ENCODE measurements around the gene KRTAP10-12. TPM values are rescaled to one million over a fixed set of nuclear protein-coding genes. Genes with fewer than 3 reads are reported as not detected.
A peak's percentile ranks its signal among the peaks of the same experiment; 100 is the strongest.

Gene KRTAP10-12
- total RNA-seq, 1 donor from 2014 or later, result not detected

DNA sequence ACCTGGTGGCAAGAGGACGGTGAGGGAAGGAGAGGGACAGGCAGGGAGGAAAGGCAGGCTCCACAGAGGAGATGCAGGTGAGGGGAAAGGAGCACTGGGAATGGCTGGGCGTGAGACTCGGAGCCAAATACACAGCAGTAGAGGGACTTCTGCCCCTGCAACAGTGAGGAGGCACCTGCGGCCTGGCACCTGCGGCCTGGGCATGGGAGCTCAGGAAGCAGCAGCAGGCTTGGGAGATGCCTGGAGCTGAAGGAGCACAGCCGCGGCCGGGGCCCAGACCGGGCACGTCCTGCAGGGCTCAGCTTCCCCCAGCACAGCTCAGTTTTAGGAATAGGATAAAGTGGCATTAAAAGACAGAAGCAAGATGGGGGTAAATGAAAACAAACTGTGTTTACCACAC is 35.3 kb downstream of the KRTAP10-12 start:
- H3K4me1 Mint-ChIP-seq (ENCODE audit: unreplicated experiment), result peaks cover 7% of the 10 kb centered on the region
- H3K27me3 Mint-ChIP-seq, result peaks cover 23% of the 10 kb centered on the region
- no peaks in the 10 kb centered on the region for H3K9me3 Mint-ChIP-seq
- no peak overlapping the region for H3K4me3 Mint-ChIP-seq
- no peak overlapping the region for H3K27ac Mint-ChIP-seq
- H3K36me3 Mint-ChIP-seq, result no peaks in the 10 kb centered on the region
- TF ChIP-seq CTCF (conservative IDR thresholded peaks at IDR 0.05), result no peak
- DNase-seq (ENCODE audit: extremely low spot score, unreplicated experiment), result peak; percentile 47

GRCh38 chr21:44732956-44733355 is 36.0 kb downstream of the KRTAP10-12 start:
- no peaks in the 10 kb centered on the region for H3K36me3 Mint-ChIP-seq
- TF ChIP-seq CTCF (conservative IDR thresholded peaks at IDR 0.05), result no peak
- H3K27me3 Mint-ChIP-seq, result peaks cover 23% of the 10 kb centered on the region
- peak; percentile 58 for DNase-seq (ENCODE audit: extremely low spot score, unreplicated experiment)
- H3K4me1 Mint-ChIP-seq (ENCODE audit: unreplicated experiment), result peaks cover 12% of the 10 kb centered on the region
- no peaks in the 10 kb centered on the region for H3K9me3 Mint-ChIP-seq
- no peak overlapping the region for H3K4me3 Mint-ChIP-seq
- no peak overlapping the region for H3K27ac Mint-ChIP-seq

- Mint-ChIP-seq H3K9me3 (no peaks in the 10 kb centered on the region), H3K36me3 (no peaks in the 10 kb centered on the region), H3K4me1 (ENCODE audit: unreplicated experiment) (peaks cover 12% of the 10 kb centered on the region), H3K27me3 (peaks cover 21% of the 10 kb centered on the region), H3K27ac (no peak overlapping the region), H3K4me3 (no peak overlapping the region)
- DNase-seq (ENCODE audit: extremely low spot score, unreplicated experiment), result peak; percentile 62
- TF ChIP-seq CTCF (conservative IDR thresholded peaks at IDR 0.05), result no peak
Observed at GRCh38 chr21:44734026-44734745, 37.2 kb downstream of the KRTAP10-12 start.

- Mint-ChIP-seq H3K36me3 (no peaks in the 10 kb centered on the region), H3K27me3 (peaks cover 22% of the 10 kb centered on the region), H3K4me1 (ENCODE audit: unreplicated experiment) (peaks cover 13% of the 10 kb centered on the region), H3K9me3 (no peaks in the 10 kb centered on the region), H3K27ac (no peak overlapping the region), H3K4me3 (no peak overlapping the region)
- no peak for TF ChIP-seq CTCF (conservative IDR thresholded peaks at IDR 0.05)
- DNase-seq (ENCODE audit: extremely low spot score, unreplicated experiment), result peak; percentile 55
Observed at GRCh38 chr21:44734841-44735240, 37.9 kb downstream of the KRTAP10-12 start.

DNA sequence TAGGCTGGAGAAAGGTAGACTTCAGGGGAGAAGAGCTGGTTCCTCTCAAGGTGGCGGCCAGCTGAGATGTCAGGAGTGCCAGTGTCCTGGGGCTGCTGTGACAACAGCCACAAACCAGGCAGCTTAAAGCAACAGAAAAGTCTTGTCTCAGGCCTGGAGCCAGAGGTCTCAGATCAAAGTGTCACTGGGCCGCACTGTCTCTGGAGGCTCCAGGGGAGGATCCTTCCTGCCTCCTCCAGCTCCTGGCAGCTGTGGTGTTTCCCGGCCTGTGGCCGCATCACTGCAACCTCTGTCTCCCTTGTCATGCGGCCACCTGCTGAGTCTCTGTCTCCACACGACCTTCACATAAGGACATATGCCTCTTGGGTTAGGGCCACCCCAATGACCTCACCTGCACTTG is 38.8 kb downstream of the KRTAP10-12 start:
- TF ChIP-seq CTCF (conservative IDR thresholded peaks at IDR 0.05), result no peak
- Mint-ChIP-seq H3K4me3 (no peak overlapping the region), H3K4me1 (ENCODE audit: unreplicated experiment) (peaks cover 17% of the 10 kb centered on the region), H3K27ac (no peak overlapping the region), H3K9me3 (no peaks in the 10 kb centered on the region), H3K36me3 (no peaks in the 10 kb centered on the region), H3K27me3 (peaks cover 20% of the 10 kb centered on the region)
- peak; percentile 50 for DNase-seq (ENCODE audit: extremely low spot score, unreplicated experiment)

Measured in type B pancreatic cell (in vitro differentiated cells).